IMR-90 (cell line): ENCODE data around the gene TPI1.

ENCODE experiments used
- BHLHE40 ChIP-seq: fragments of 150-350 bp; IDR thresholded peaks from 2 replicates; pipeline ENCODE4 v1.6.1; 2016; ENCODE audit warnings: mild to moderate bottlenecking, low read depth, low read length
- CEBPB ChIP-seq: IDR thresholded peaks from 2 replicates; pipeline ENCODE4 v1.6.1; 2012; ENCODE audit warnings: low read depth, low read length, improper control_type of control experiment
- CHD1 ChIP-seq: IDR thresholded peaks from 2 replicates; pipeline ENCODE4 v1.6.1; 2012; ENCODE audit warnings: low read depth, low read length, improper control_type of control experiment
- CTCF ChIP-seq: conservative IDR thresholded peaks from 2 replicates; pipeline ENCODE4 v1.5.1; 2012; ENCODE audit warnings: mild to moderate bottlenecking, low read depth, low read length, improper control_type of control experiment
- FOS ChIP-seq: fragments of 150-350 bp; IDR thresholded peaks from 2 replicates; pipeline ENCODE4 v1.6.1; 2016; ENCODE audit warnings: low read depth, low read length
- MAFK ChIP-seq: IDR thresholded peaks from 2 replicates; pipeline ENCODE4 v1.6.1; 2012; ENCODE audit warnings: low read depth, low read length, improper control_type of control experiment
- MAZ ChIP-seq: IDR thresholded peaks from 2 replicates; pipeline ENCODE4 v1.6.1; 2012; ENCODE audit warnings: low read depth, mild to moderate bottlenecking, low read length, improper control_type of control experiment, moderate library complexity, borderline replicate concordance
- NFE2L2 ChIP-seq: fragments of 150-350 bp; IDR thresholded peaks from 2 replicates; pipeline ENCODE4 v1.6.1; 2016; ENCODE audit warnings: low read depth, mild to moderate bottlenecking, low read length
- POLR2A ChIP-seq: IDR thresholded peaks from 2 replicates; pipeline ENCODE4 v1.6.1; 2012; ENCODE audit warnings: mild to moderate bottlenecking, low read depth, low read length
- RCOR1 ChIP-seq: IDR thresholded peaks from 2 replicates; pipeline ENCODE4 v1.6.1; 2012; ENCODE audit warnings: mild to moderate bottlenecking, low read length, improper control_type of control experiment; ENCODE audit not compliant: insufficient replicate concordance
- SMC3 ChIP-seq: fragments of 150-350 bp; IDR thresholded peaks from 2 replicates; pipeline ENCODE4 v1.6.1; 2016; ENCODE audit warnings: low read depth, mild to moderate bottlenecking, antibody characterized with exemption, low read length, moderate library complexity
- USF2 ChIP-seq: fragments of 150-350 bp; IDR thresholded peaks from 2 replicates; pipeline ENCODE4 v1.6.1; 2017; ENCODE audit warnings: mild to moderate bottlenecking, antibody characterized with exemption, low read length, low read depth

- TF ChIP-seq USF2 (no peak), POLR2A (no peak), RCOR1 (no peak), CTCF (no peak), MAZ (no peak), CEBPB (no peak), SMC3 (no peak), MAFK (no peak), BHLHE40 (no peak), CHD1 (no peak), FOS (no peak), NFE2L2 (no peak)
These were observed 29.8 kb upstream of the TPI1 start for GRCh38 chr12:6837370-6838060.
